Measurements from ENCODE around the gene MOV10L1.
"Not testable (repeated sequence)": the region's sequence is repeated elsewhere in the genome, so short reads cannot be mapped to it uniquely, and the experiment has no call there.

Gene MOV10L1

DNA sequence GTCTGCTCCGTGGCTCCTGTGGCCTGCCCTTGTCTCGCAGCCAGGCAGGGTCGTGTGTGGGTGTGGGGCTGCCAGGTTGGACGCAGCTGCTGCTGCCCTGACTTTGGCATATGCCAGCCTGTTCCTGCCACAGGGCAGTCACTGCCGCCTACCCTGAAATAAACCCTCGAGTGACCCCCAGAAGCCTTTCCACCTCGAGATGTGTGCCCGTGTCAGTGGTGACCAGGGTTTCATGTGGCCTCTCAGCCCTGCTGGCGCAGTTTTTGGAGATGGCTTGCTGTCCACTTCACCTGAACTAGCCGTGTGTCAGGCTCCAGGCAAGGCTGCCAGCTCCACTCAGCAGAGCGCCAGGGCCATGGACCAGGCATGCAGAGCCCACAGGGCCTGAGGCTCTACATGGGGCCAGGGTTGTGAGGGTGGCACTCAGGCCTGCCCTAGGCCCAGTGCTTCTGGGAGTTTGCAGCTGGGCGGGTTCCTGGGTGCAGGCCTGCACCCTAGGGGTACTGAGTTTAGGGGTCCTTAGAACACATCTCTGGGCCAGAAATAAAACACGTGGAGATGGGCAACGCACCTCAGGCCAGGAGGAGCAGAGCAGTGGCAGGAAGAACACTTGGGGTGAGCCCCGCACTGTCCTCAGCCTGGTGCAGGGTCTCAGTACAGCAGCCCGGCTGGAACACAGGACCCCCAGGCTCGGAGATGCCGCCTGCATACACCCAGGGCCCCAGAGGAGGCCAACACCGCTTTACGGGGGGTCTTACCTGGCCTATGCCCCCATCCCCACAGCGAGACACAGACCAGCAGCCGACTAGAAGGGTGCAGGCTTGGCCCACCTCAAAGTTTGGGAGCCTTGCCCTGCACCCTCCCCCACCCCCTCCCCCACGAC, 71.9 kb downstream of the MOV10L1 start:
- DNase-seq (ENCODE audit: low spot score) = no peak

DNA sequence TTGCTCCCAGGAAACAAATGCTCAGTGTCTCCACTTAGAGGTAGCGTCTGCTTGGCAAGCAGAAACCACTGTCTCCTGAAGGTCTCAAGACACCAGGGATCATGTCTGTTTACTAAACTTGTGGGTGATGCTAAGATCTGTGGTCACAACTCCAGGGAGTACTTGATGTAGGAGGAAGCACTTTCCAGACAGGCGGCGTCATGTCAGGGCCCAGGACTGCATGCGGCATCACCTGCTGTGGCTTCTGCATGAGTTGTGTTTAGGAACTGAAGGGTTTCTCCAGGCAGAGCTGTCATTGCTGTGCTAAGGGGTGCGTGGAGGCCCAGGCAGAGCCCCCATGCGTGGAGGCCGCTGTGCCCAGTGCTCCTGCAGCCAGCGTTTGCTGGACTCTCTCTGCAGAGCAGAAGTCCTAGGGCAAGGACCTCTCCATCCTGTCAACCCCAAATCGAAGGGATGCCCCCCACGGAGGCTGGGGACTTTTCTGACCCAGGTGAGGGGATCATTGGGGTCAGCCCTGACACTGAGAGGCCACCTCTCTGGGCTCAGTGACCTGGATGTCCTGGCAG, 72.7 kb downstream of the MOV10L1 start:
- DNase-seq (ENCODE audit: low spot score) = no peak

DNA sequence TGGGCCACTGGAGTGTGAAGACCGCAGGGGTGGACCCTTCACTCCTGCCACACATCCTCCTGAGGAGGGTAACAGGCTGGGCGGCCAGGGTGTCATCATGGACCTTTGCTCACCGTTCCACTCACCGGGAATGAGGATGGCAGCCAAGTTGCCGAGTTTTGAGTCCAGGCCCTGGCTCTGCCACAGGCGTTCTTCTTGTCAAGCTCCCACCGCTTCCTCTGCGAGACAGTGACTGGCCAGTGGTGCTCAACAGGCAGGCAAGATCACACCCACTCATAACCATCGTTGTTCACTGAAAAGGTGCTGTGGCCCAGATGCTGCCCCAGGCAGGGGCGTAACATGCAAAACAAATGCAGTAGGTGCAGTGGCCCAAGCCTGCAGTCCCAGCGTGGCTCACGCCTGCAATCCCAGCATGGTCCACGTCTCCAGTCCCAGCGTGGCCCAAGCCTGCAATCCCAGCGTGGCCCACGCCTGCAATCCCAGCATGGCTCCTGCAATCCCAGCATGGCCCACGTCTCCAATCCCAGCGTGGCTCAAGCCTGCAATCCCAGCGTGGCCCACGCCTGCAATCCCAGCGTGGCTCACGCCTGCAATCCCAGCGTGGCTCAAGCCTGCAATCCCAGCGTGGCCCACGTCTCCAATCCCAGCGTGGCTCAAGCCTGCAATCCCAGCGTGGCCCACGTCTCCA, 75.8 kb downstream of the MOV10L1 start:
- DNase-seq (ENCODE audit: low spot score) = no peak

DNA sequence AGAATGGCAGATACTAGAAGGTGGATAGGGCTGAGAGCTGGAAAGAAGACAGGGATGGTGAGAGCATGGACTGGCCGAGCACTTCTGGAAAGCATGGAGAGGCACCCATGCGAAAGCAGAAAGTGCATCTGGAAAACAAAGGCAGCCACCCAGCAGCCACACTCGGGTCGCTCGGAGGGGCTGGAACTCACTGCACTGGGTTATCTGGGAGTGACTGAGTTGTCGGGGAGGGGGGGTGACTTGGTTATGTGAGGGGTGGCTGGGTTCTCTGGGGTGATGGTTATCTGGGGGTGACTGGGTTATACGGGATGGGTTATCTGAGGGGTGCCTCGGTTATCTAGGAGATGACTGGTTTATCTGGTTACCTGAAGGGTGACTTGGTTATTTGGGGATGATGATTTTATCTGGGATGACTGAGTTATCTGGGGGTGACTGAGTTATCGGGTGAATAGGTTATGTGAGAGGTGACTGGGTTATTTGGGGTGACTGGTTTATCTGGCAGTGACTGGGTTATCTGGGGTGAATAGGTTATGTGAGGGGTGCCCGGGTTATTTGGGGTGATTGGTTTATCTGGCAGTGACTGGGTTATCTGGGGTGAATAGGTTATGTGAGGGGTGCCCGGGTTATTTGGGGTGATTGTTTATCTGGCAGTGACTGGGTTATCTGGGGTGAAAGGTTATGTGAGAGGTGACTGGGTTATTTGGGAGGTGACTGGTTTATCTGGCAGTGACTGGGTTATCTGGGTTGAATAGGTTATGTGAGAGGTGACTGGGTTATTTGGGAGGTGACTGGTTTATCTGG, 78.1 kb downstream of the MOV10L1 start:
- DNase-seq (ENCODE audit: low spot score) = no peak

- DNase-seq (ENCODE audit: low spot score) = not testable (repeated sequence)
Measured at GRCh38 chr22:50168490-50169180, 78.8 kb downstream of the MOV10L1 start.

DNA sequence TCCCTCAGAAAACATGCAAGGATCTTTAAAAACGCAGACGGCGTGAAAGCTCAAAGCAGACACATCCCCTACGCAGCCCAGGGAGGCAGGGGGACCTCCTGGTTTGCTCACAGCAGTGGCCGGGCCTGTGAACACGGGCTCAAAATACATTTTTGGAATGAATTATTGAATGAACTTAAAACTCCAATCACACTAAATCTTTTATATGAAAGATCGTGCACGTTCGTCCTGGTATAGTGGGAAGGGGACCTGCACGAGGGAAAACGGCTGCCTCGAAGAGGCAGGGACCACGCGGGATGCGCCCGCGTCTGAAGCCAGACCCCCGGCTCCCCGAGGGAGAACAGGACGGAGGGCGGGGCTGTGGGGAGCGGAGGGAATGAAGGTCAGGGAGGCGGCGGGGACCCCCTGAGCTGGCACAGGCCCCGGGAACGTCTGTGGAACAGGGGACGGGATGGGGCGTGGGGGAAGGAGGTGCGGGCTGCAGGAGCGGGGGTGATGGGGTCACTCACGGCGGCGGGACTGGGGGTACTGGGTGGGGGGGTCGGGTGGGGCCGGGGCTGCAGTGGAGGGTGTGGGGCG, 79.5 kb downstream of the MOV10L1 start:
- DNase-seq (ENCODE audit: low spot score) = no peak

- DNase-seq (ENCODE audit: low spot score) = no peak
Measured at GRCh38 chr22:50169774-50170341, 80.1 kb downstream of the MOV10L1 start.

DNA sequence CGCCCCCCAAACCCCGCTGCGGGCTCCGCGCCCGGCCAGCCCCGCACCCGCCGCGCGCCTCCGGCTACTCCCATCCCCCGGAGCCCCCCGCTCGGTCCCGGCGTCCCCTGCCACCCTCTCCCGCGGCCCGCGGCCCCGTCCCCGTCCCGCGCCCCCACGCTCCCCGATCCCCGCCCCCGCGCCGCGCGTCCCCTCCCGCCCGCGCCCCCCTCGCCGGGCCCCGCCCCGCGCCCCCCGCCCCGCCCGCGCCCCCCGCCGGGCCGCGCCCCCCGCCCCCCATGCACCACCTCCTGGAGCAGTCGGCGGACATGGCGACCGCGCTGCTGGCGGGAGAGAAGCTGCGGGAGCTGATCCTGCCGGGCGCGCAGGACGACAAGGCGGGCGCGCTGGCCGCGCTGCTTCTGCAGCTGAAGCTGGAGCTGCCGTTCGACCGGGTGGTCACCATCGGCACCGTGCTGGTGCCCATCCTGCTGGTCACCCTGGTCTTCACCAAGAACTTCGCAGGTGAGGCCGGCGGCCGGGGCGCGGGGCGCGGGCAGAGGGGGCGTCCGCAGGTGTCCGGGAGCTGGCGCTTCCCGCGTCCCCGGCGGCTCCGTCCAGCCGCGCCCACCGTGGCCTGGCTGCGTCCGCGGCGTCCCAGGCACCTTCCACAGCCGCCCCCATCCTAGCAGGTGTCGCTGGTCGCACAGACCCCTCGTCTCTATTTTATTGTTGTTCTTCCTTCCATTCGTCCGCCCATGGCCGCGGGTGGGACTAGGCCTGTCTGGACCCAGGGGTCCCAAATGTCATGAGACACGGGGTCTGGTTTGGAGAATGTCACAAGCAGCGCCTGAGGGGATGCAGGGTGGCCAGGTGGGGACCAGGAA, 80.9 kb downstream of the MOV10L1 start, which contains the start of gene PANX2:
Gene PANX2 (plus strand): TSS at position 279 of the 866 bp plus-strand sequence. CDS start 0 bp downstream, at position 279.
- no peak for DNase-seq (ENCODE audit: low spot score)

DNA sequence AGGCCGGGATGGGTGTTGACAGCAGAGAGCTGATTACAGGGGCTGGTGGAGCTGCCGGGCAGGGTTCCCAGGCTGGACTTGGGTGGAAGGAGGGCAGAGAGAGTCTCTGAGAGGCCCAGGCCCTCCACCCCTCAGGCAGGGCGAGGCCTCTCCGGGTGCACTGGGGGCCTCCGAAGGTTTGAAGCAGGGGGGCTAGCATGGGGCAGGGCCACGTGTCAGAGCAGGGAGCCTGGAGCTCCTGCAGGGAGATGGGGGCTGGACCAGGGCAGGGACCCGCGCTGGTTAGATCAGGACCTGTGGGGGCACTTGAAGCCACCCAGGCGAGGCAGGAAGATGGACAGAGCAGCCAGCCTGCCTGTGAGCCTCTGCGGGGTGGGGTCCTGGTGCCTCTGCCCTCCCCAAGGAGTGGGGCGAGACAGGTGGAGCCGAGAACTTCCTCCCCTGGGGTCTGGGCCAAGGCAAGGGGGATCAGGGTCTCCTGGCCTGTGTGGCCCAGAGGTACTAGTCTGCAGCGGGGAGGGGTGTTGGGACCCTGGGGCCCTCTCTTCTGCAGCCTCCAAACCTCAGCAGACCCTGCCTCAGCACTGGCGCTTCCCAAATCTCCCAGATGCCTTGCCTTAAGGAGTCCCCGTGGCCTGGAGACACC, 81.6 kb downstream of the MOV10L1 start:
- no peak for DNase-seq (ENCODE audit: low spot score)

DNA sequence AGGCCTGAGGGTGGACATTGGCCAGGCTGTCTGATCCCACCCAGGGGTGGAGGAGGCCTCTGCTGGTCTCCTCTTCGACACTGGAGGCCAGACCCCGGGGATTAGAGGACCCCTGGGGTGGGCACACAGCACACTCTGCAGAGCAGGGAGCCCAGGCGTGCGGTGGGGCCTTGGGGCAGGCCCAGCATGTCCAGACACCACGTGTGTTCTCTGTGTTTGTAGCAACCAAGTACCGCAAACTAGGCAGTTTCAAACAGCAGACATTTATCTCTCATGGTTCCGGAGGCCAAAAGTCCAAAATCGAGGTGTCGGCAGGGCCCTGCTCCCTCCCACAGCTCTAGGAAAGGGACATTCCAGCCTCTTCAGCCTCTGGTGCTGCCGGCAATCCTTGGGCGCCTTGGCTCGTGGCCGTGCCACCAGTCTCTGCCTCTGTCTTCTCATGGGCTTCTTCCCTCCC, 82.2 kb downstream of the MOV10L1 start:
- DNase-seq (ENCODE audit: low spot score) = no peak

- no peak for DNase-seq (ENCODE audit: low spot score)
Measured at GRCh38 chr22:50173311-50173982, 83.6 kb downstream of the MOV10L1 start.

GRCh38 chr22:50173983-50174355, 84.2 kb downstream of the MOV10L1 start:
- no peak for DNase-seq (ENCODE audit: low spot score)

DNA sequence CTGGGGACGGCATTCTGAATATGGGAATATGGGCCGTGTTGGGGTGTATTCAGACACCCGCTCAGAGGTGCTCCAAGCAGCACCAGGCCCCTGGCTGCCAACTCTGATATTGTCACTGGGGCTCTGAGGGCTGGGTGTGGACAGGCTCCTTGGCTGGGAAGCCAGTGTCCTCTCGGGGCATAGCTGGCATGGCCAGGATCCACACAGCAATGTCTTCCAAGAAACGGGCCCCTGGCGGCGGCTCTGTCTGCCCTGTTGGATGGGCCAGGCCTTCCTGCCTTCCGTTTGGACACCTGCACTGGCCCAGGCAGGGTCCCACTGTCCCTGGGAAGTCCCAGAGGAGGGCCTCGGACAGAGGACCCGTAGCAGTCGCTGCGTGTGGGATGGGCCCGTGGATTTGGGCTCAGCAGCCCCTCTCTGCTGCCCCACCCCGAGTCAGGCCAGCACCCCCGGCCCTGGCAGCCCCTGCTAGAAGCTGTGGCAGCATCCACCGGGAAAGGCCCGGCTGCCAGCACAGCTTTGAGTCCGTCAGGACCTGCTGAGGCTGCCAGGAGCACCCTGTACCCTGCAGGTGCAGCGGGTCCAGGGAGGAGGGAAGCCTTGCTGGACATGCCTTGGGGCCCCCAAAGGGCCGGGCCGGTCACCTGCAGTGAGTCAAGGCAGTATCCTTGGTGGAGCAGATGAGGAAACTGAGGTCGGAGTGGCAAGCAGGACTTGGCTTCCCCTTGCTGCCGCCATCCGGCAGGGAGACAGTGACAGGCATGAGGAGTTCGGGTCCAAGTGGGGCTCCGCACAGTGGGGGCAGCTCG, 84.8 kb downstream of the MOV10L1 start:
- DNase-seq (ENCODE audit: low spot score) = no peak

GRCh38 chr22:50175191-50175461, 85.3 kb downstream of the MOV10L1 start:
- DNase-seq (ENCODE audit: low spot score) = no peak

DNA sequence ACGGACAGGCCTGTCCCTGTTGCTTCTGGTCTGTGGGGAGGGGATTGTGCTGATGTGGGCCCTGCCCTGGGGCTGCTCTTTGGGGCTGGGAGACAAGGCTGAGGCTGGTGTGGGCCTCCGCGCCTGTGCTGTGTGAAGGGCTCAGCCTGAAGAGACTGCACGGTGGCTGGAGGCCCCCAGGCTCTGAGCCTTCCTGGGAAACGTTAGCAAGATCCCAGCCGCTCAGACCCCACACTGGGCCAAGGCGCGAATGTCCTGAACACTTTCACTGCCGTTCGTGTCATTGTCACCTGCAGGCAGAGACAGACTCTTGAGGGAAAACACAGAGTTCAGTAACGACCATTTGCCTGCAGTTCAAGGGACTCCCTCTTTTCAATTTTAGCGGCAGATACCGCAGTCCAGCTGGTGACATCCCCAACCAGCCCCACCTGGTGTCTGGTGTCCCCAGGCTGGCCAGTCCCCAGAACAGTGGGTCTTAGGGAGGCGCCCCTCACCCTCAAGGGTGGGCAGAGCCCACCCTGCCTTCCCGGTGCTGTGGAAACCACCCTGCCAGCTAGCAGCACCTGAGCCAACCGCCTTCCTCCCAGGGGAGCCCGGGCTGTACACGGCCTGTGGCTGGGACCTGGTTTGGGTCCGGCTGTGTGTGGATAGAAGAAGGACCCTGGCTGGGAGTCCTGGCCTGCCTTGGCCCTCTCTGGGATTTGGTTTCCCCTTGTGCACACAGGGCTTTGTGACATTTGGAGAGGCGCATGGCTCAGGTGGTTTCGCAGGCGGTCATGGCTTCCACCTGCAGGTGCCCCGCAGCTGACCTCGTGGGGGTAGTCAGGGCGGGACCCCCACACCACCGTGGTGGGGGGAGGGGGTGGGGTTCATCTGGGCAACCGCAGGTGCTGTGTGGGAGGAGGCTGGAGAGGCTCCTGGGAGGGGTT, 86.4 kb downstream of the MOV10L1 start:
- no peak for DNase-seq (ENCODE audit: low spot score)

GRCh38 chr22:50176850-50177536, 87.2 kb downstream of the MOV10L1 start:
- no peak for DNase-seq (ENCODE audit: low spot score)
